NCI-H2107 treated with DMSO at 0.1 percent for 48 hours (cell line): ENCODE results near the gene PIPOX.

Experiments used
- DNase-seq: peaks from one replicate; lab custom pipeline; 2025; ENCODE audit not compliant: unreplicated experiment; lab: John Stamatoyannopoulos, UW

The PIPOX gene

GRCh38 chr17:29018788-29019474 is 24.0 kb upstream of the PIPOX start:
- DNase-seq, result peak; percentile 27

- DNase-seq, result no peak
Measured at GRCh38 chr17:29019475-29020181, 23.3 kb upstream of the PIPOX start.

GRCh38 chr17:29020576-29020975 is 22.4 kb upstream of the PIPOX start:
- no peak for DNase-seq

- no peak for DNase-seq
Measured at GRCh38 chr17:29021226-29021625, 21.7 kb upstream of the PIPOX start.

GRCh38 chr17:29022074-29022473 is 20.9 kb upstream of the PIPOX start:
- DNase-seq, result peak; percentile 78

- no peak for DNase-seq
Measured at GRCh38 chr17:29024316-29024952, 18.5 kb upstream of the PIPOX start.

GRCh38 chr17:29031488-29031887 is 11.5 kb upstream of the PIPOX start:
- DNase-seq, result no peak

GRCh38 chr17:29032013-29032856 is 10.7 kb upstream of the PIPOX start:
- no peak for DNase-seq

- DNase-seq, result no peak
Measured at GRCh38 chr17:29032857-29033197, 10.1 kb upstream of the PIPOX start.

GRCh38 chr17:29034510-29034909 is 8.4 kb upstream of the PIPOX start:
- DNase-seq, result no peak

GRCh38 chr17:29036584-29036983 is 6.4 kb upstream of the PIPOX start:
- no peak for DNase-seq

- DNase-seq, result no peak
Measured at GRCh38 chr17:29037739-29038084, 5.2 kb upstream of the PIPOX start.

GRCh38 chr17:29038085-29038795 is 4.7 kb upstream of the PIPOX start:
- no peak for DNase-seq

- DNase-seq, result no peak
Measured at GRCh38 chr17:29039764-29040598, 3.0 kb upstream of the PIPOX start.

GRCh38 chr17:29041091-29041490 is 1.9 kb upstream of the PIPOX start:
- DNase-seq, result no peak

GRCh38 chr17:29041571-29041970 is 1.4 kb upstream of the PIPOX start:
- no peak for DNase-seq

GRCh38 chr17:29042026-29042678 is 789 bp upstream of the PIPOX start:
- no peak for DNase-seq

GRCh38 chr17:29043539-29044145 is 701 bp downstream of the PIPOX start:
- DNase-seq, result no peak

GRCh38 chr17:29045026-29045425 is 2.1 kb downstream of the PIPOX start:
- DNase-seq, result no peak
